GM12801 (cell line): ENCODE results near the gene USP22.

Experiments used
- TF ChIP-seq, protein P1 (sequence below): IDR thresholded peaks from one replicate; pipeline ENCODE4 v1.5.1; 2011; ENCODE audit warnings: control low read depth; ENCODE audit not compliant: insufficient read length; ENCODE audit errors: extremely low read depth

Gene USP22

DNA sequence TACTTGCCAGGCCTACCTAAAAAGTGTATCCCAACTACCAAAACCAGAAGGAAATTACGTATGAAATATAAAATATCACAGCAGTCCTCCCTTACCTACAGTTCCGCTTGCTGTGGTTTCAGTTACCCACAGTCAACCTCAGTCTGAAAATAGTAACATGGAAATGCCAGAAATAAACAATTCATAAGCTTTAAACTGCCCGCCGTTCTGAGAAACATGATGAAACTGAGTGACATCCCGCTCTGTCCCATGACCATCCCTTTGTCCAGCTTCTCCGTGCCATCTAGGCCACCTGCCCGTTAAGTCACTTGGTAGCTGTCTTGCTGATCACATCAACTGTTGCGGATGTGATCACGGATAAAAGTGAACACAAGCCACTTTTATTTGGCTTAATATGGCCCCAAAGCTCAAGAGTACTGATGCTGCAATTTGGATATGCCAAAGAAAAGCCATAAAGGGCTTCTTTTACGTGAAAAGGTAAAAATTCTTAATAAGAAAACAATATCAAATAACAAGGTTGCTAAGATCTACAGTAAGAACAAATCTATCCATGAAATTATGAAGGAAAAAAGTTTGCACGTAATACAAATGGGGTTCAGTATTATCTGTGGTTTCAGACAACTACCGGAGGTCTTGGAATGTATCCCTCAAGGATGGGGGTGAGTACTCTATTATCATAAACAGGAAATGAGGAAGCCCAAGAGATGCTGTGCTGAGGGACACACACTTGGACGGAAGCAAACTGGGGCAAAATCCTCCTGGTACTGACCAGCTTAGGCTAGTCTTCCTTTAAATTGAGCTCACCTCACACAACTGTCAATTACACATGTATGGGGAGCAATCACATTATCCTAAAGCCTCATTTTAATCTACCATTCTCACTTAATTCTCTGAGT is 8.2 kb downstream of the USP22 start:
- TF ChIP-seq, protein P1, sequence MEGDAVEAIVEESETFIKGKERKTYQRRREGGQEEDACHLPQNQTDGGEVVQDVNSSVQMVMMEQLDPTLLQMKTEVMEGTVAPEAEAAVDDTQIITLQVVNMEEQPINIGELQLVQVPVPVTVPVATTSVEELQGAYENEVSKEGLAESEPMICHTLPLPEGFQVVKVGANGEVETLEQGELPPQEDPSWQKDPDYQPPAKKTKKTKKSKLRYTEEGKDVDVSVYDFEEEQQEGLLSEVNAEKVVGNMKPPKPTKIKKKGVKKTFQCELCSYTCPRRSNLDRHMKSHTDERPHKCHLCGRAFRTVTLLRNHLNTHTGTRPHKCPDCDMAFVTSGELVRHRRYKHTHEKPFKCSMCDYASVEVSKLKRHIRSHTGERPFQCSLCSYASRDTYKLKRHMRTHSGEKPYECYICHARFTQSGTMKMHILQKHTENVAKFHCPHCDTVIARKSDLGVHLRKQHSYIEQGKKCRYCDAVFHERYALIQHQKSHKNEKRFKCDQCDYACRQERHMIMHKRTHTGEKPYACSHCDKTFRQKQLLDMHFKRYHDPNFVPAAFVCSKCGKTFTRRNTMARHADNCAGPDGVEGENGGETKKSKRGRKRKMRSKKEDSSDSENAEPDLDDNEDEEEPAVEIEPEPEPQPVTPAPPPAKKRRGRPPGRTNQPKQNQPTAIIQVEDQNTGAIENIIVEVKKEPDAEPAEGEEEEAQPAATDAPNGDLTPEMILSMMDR, result no peak

DNA sequence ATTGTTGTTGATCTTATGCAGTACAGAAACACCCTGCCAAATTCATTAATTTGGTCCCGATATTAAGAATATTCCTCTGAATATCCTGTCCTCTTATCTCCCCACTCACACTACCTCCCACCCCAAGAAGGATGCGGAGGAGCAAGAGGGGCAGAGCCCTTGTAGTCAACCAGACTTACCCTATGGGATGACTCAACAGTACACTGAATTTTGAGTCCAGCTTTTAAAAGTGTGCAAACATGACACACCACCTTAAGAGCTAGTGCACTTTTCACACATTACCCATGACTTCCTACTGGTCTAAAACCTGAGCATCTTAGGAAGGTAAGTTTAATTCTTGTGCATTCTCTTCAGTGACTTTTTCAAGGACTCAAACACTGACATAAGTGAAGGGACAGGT is 9.5 kb downstream of the USP22 start:
- TF ChIP-seq, protein P1, result no peak

DNA sequence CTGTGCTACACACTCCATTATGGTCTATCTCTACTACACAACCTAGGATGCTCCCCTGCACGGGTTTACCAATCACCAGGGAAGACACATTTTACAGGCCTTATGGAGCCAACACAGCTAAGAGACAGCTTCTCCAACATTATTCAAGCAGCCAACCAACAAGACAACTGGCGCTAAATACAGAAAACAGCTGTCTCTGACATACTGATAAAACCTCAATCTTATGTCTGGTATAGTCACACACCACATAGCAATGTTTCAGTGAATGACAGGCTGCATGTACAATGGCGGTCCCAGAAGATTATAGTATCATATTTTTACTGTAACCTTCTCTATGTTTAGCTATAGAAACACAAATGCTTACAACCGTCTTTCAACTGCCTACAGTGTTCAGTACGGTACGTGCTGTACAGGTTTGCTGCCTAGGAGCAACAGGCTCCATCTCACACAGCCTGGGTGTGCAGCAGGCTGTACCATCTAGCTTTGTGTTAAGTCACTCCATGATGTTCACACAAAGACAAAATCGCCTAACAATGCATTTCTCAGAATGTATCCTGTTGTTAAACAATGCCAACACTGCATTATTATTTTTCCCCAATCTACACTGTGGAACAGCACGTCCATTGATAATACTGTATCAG is 10.9 kb downstream of the USP22 start:
- TF ChIP-seq, protein P1, result no peak

DNA sequence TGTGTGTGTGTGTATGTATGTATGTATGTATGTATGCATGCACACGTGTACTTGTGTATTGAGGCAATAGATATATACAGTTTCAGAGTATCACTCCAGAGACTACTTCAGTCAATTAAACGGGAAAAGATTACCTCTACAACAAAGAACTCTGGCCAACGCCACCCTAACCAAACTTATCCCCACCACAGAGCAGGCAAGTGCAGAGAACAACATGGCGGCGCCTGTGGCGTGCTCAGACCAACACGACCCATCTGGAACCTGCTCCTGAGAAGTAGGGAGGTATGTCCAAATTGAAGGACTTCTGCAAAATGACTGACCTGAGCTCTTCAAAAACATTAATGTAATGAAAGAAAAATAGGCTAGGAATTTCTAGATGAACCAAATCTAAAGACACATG is 12.4 kb downstream of the USP22 start:
- TF ChIP-seq, protein P1, result no peak

DNA sequence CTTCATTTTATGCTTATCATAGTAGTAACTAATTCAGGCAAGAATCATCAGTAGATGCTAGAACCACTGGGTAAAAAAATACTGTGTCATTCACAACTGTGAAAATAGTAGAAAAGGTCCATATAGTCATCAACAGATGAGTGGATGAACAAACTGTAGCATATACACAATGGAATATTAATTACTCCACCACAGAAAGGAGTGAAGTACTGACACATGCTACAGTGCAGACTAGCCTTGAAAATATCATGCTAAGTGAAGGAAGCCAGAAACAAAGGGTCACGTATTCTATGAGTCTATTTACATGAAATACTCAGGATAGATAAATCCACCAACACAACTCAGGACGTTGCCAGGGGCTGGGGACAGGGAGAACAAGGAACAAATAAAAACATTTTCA is 13.3 kb downstream of the USP22 start:
- TF ChIP-seq, protein P1, result no peak

DNA sequence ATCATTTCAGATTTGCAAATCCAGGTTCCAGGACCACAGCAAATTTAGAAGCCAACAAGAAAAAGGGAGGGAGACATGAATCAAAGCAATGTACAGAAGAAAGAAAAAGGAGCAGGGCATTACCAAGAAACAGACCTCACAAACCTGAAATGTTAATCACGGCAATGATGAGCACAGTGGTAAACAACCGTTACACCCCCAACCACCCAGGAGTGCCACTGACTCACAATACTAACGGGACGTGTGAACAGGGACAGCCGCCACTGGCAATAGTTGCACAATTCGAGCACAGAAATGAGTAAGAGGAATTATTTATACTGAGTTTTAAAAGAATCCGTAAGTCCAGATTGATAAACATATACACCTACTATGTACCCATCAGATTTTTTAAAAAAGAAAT is 13.8 kb downstream of the USP22 start:
- TF ChIP-seq, protein P1, result no peak

DNA sequence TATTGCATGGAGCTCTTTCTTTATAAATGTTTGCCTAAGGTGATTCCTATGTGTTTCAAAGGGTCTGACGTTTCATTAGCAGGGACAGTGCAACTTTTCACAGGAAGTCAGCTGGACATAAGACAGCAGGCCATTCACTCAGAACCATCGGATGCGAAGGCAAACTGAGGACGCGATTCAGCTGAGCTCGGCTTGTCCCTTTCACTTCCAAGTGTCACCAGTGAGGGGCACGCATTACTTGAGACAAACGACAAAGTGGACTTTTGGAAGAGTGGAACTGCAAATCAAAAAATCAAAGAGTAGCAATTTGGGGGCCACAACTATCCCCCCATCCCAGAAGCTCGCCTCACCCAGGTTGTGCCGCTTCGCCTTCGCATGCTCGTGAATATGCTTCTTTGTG is 14.6 kb downstream of the USP22 start:
- TF ChIP-seq, protein P1, result no peak
